ENCODE data around the gene STOM. TPM values are rescaled to one million over a fixed set of nuclear protein-coding genes. Genes with fewer than 3 reads are reported as not detected.
A peak's percentile ranks its signal among the peaks of the same experiment; 100 is the strongest.

The STOM gene
- total RNA-seq, 1 donor, result 114 TPM

GRCh38 chr9:121371495-121372061 is 1.5 kb upstream of the STOM start:
- no peak for TF ChIP-seq CTCF (IDR thresholded peaks at IDR 0.05; ENCODE audit: extremely low read depth, low read depth, low read length)
- Histone ChIP-seq H3K9me3 (ENCODE audit: low read depth, low read length) (no peaks in the 10 kb centered on the region), H3K4me2 (ENCODE audit: insufficient read depth, low read length) (no peak overlapping the region), H3K36me3 (ENCODE audit: insufficient read depth, low read length) (no peaks in the 10 kb centered on the region), H4K20me1 (ENCODE audit: insufficient read depth, low read length) (no peaks in the 10 kb centered on the region), H2AFZ (ENCODE audit: low read length) (no peak overlapping the region), H3K4me1 (ENCODE audit: insufficient read depth, low read length) (peaks cover 38% of the 10 kb centered on the region), H3K27ac (ENCODE audit: low read depth, low read length) (no peak overlapping the region), H3K4me3 (ENCODE audit: insufficient read depth, low read length) (no peak overlapping the region), H3K79me2 (ENCODE audit: insufficient read depth, low read length) (peaks cover 35% of the 10 kb centered on the region), H3K27me3 (ENCODE audit: insufficient read depth, low read length) (no peaks in the 10 kb centered on the region)
- DNase-seq (ENCODE audit: insufficient read length, low spot score, missing footprints), result no peak

- H3K79me2 ChIP-seq (ENCODE audit: insufficient read depth, low read length), result peaks cover 56% of the 10 kb centered on the region
- no peak for DNase-seq (ENCODE audit: insufficient read length, low spot score, missing footprints)
- H3K4me1 ChIP-seq (ENCODE audit: insufficient read depth, low read length), result peaks cover 57% of the 10 kb centered on the region
Measured at GRCh38 chr9:121368745-121369144, 1.3 kb downstream of the STOM start.

GRCh38 chr9:121368138-121368522 is 1.9 kb downstream of the STOM start:
- Histone ChIP-seq H3K27ac (ENCODE audit: low read depth, low read length) (peak overlapping the region; percentile 80), H2AFZ (ENCODE audit: low read length) (no peak overlapping the region), H3K4me1 (ENCODE audit: insufficient read depth, low read length) (peaks cover 57% of the 10 kb centered on the region), H3K4me2 (ENCODE audit: insufficient read depth, low read length) (peak overlapping the region; percentile 81), H3K27me3 (ENCODE audit: insufficient read depth, low read length) (no peaks in the 10 kb centered on the region), H3K36me3 (ENCODE audit: insufficient read depth, low read length) (no peaks in the 10 kb centered on the region), H3K9me3 (ENCODE audit: low read depth, low read length) (no peaks in the 10 kb centered on the region), H4K20me1 (ENCODE audit: insufficient read depth, low read length) (no peaks in the 10 kb centered on the region), H3K4me3 (ENCODE audit: insufficient read depth, low read length) (peak overlapping the region; percentile 82), H3K79me2 (ENCODE audit: insufficient read depth, low read length) (peaks cover 56% of the 10 kb centered on the region)
- no peak for TF ChIP-seq CTCF (IDR thresholded peaks at IDR 0.05; ENCODE audit: extremely low read depth, low read depth, low read length)
- no peak for DNase-seq (ENCODE audit: insufficient read length, low spot score, missing footprints)

More at GRCh38 chr9:121368745-121369144, 1.3 kb downstream of the STOM start:
- no peak overlapping the region for H2AFZ ChIP-seq (ENCODE audit: low read length)
- no peaks in the 10 kb centered on the region for H3K36me3 ChIP-seq (ENCODE audit: insufficient read depth, low read length)
- H3K9me3 ChIP-seq (ENCODE audit: low read depth, low read length), result no peaks in the 10 kb centered on the region
- H3K4me2 ChIP-seq (ENCODE audit: insufficient read depth, low read length), result peak overlapping the region; percentile 81
- no peak for TF ChIP-seq CTCF (IDR thresholded peaks at IDR 0.05; ENCODE audit: extremely low read depth, low read depth, low read length)
- no peaks in the 10 kb centered on the region for H4K20me1 ChIP-seq (ENCODE audit: insufficient read depth, low read length)
- H3K27me3 ChIP-seq (ENCODE audit: insufficient read depth, low read length), result no peaks in the 10 kb centered on the region
- H3K27ac ChIP-seq (ENCODE audit: low read depth, low read length), result peak overlapping the region; percentile 80
- H3K4me3 ChIP-seq (ENCODE audit: insufficient read depth, low read length), result peak overlapping the region; percentile 82

GRCh38 chr9:121367306-121368137 is 2.5 kb downstream of the STOM start:
- peaks cover 57% of the 10 kb centered on the region for H3K4me1 ChIP-seq (ENCODE audit: insufficient read depth, low read length)
- no peaks in the 10 kb centered on the region for H3K9me3 ChIP-seq (ENCODE audit: low read depth, low read length)

More at GRCh38 chr9:121367306-121368137, 2.5 kb downstream of the STOM start:
- H2AFZ ChIP-seq (ENCODE audit: low read length), result no peak overlapping the region
- H3K4me2 ChIP-seq (ENCODE audit: insufficient read depth, low read length), result peak overlapping the region; percentile 81
- peaks cover 56% of the 10 kb centered on the region for H3K79me2 ChIP-seq (ENCODE audit: insufficient read depth, low read length)
- no peaks in the 10 kb centered on the region for H4K20me1 ChIP-seq (ENCODE audit: insufficient read depth, low read length)
- no peak for TF ChIP-seq CTCF (IDR thresholded peaks at IDR 0.05; ENCODE audit: extremely low read depth, low read depth, low read length)
- no peaks in the 10 kb centered on the region for H3K36me3 ChIP-seq (ENCODE audit: insufficient read depth, low read length)
- H3K4me3 ChIP-seq (ENCODE audit: insufficient read depth, low read length), result peak overlapping the region; percentile 82
- no peak for DNase-seq (ENCODE audit: insufficient read length, low spot score, missing footprints)
- H3K27ac ChIP-seq (ENCODE audit: low read depth, low read length), result peak overlapping the region; percentile 80
- H3K27me3 ChIP-seq (ENCODE audit: insufficient read depth, low read length), result no peaks in the 10 kb centered on the region
